Measurements from ENCODE around the gene PTCH2.
"Not testable (repeated sequence)": the region's sequence is repeated elsewhere in the genome, so short reads cannot be mapped to it uniquely, and the experiment has no call there.

PTCH2 gene

GRCh38 chr1:44819196-44819607 lies 23.9 kb downstream of the PTCH2 start:
- no peak for DNase-seq (ENCODE audit: low read depth)

- no peak for DNase-seq (ENCODE audit: low read depth)
These were observed 25.1 kb downstream of the PTCH2 start for GRCh38 chr1:44817771-44818495.

- no peak for DNase-seq (ENCODE audit: low read depth)
These were observed 25.7 kb downstream of the PTCH2 start for GRCh38 chr1:44817307-44817706.

- DNase-seq (ENCODE audit: low read depth), result not testable (repeated sequence)
These were observed 27.1 kb downstream of the PTCH2 start for GRCh38 chr1:44815926-44816325.

GRCh38 chr1:44812822-44813543 lies 30.1 kb downstream of the PTCH2 start:
- no peak for DNase-seq (ENCODE audit: low read depth)

GRCh38 chr1:44811234-44811633 lies 31.8 kb downstream of the PTCH2 start:
- no peak for DNase-seq (ENCODE audit: low read depth)

GRCh38 chr1:44810762-44811105 lies 32.3 kb downstream of the PTCH2 start:
- DNase-seq (ENCODE audit: low read depth), result not testable (repeated sequence)

GRCh38 chr1:44810101-44810761 lies 32.8 kb downstream of the PTCH2 start:
- no peak for DNase-seq (ENCODE audit: low read depth)

- DNase-seq (ENCODE audit: low read depth), result peak; percentile 77
These were observed 33.8 kb downstream of the PTCH2 start for GRCh38 chr1:44808938-44809917.

GRCh38 chr1:44808063-44808937 lies 34.8 kb downstream of the PTCH2 start, which contains the start of gene BTBD19:
TSS of gene BTBD19 (plus strand) at chr1:44808523. CDS start at chr1:44808821, 298 bp downstream.
- peak; percentile 59 for DNase-seq (ENCODE audit: low read depth)

- DNase-seq (ENCODE audit: low read depth), result peak; percentile 72
These were observed 35.5 kb downstream of the PTCH2 start for GRCh38 chr1:44807364-44808062.

GRCh38 chr1:44806704-44807363 lies 36.2 kb downstream of the PTCH2 start, which contains the start of gene DYNLT4:
TSS of gene DYNLT4 (minus strand) at chr1:44807351. CDS start at chr1:44806668, 683 bp downstream.
- DNase-seq (ENCODE audit: low read depth), result no peak

GRCh38 chr1:44806025-44806703 lies 36.9 kb downstream of the PTCH2 start:
- no peak for DNase-seq (ENCODE audit: low read depth)

- no peak for DNase-seq (ENCODE audit: low read depth)
These were observed 37.6 kb downstream of the PTCH2 start for GRCh38 chr1:44805311-44806024.

- no peak for DNase-seq (ENCODE audit: low read depth)
These were observed 39.5 kb downstream of the PTCH2 start for GRCh38 chr1:44803312-44804095.

- no peak for DNase-seq (ENCODE audit: low read depth)
These were observed 40.1 kb downstream of the PTCH2 start for GRCh38 chr1:44803062-44803311.

GRCh38 chr1:44802306-44803061 lies 40.6 kb downstream of the PTCH2 start:
- DNase-seq (ENCODE audit: low read depth), result no peak
